ENCODE results near the gene MRPL33. TPM values are rescaled to one million over a fixed set of nuclear protein-coding genes. Genes with fewer than 3 reads are reported as not detected.
A peak's percentile ranks its signal among the peaks of the same experiment; 100 is the strongest.

The MRPL33 gene
- total and polyA plus RNA-seq, 2 donors: 135 to 147 TPM

GRCh38 chr2:27751377-27751776 lies 20.1 kb upstream of the MRPL33 start:
- no peak for DNase-seq (ENCODE audit: low read depth in 6 of 9, low spot score in 9 of 9)
- 95% methylated on average over 6 of the region's 6 CpGs for WGBS
- H3K4me1 ChIP-seq (ENCODE audit: control insufficient read depth in 2 of 2, insufficient read depth in 2 of 2, low read length in 2 of 2): peaks cover 0 to 7% of the 10 kb centered on the region in 2 donors

DNA sequence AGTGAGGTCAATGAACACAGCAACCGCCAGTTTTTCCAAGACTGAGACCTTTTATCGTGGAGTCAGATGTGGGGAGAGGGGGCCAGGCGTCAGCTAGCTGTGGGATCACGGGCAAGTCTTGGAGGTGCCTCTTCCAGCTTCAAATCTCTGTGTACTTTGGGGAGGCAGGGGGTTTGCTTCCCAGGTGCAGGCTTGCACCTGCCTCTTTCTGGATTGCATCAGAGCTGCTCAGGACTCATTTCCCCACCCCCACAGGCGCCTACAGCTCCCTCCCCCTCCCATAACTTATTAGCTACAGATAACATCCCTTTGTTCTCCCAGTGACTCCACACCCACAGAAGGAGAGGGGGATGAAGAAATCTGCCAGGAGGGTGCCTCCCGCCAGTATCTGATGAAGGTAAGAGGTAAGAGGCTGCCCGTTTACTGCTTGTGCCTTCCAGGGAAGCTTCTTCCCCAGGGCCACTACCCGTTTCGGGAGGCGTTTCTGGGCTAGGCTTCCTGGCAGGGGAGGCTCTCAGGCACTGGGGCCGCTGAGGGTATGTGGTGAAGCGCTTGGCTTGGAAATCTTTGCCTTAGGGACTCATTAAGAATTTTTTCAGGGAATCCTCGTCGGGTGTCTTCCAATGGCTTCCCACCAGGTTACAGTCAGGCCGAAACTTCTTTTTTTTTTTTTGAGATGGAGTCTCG lies 18.8 kb upstream of the MRPL33 start:
- Histone ChIP-seq H3K27ac (ENCODE audit: low read depth in 1 of 2, low read length in 1 of 2) (no peak overlapping the region), H3K9me3 (ENCODE audit: control insufficient read depth in 2 of 2, insufficient read depth in 1 of 2, low read length in 1 of 2) (peaks cover 0 to 2% of the 10 kb centered on the region in 2 donors), H3K4me3 (ENCODE audit: low read length in 2 of 2) (no peak overlapping the region), H3K27me3 (ENCODE audit: control insufficient read depth in 2 of 2, insufficient read depth in 1 of 2, low read length in 1 of 2) (no peaks in the 10 kb centered on the region), H3K4me1 (ENCODE audit: control insufficient read depth in 2 of 2, insufficient read depth in 2 of 2, low read length in 2 of 2) (peaks cover 0 to 7% of the 10 kb centered on the region in 2 donors), H3K36me3 (ENCODE audit: control insufficient read depth in 2 of 2, insufficient read depth in 2 of 2, low read length in 1 of 2) (no peaks in the 10 kb centered on the region)
- 92% methylated on average over 16 of the region's 16 CpGs for WGBS
- no peak for DNase-seq (ENCODE audit: low read depth in 6 of 9, low spot score in 9 of 9)

More at GRCh38 chr2:27751377-27751776, 20.1 kb upstream of the MRPL33 start:
- Histone ChIP-seq H3K27ac (ENCODE audit: low read depth in 1 of 2, low read length in 1 of 2) (no peak overlapping the region), H3K27me3 (ENCODE audit: control insufficient read depth in 2 of 2, insufficient read depth in 1 of 2, low read length in 1 of 2) (no peaks in the 10 kb centered on the region), H3K9me3 (ENCODE audit: control insufficient read depth in 2 of 2, insufficient read depth in 1 of 2, low read length in 1 of 2) (peaks cover 0 to 2% of the 10 kb centered on the region in 2 donors), H3K36me3 (ENCODE audit: control insufficient read depth in 2 of 2, insufficient read depth in 2 of 2, low read length in 1 of 2) (no peaks in the 10 kb centered on the region), H3K4me3 (ENCODE audit: low read length in 2 of 2) (no peak overlapping the region)

GRCh38 chr2:27754138-27754588 lies 17.4 kb upstream of the MRPL33 start:
- H3K9me3 ChIP-seq (ENCODE audit: control insufficient read depth in 2 of 2, insufficient read depth in 1 of 2, low read length in 1 of 2): no peaks in the 10 kb centered on the region
- H3K4me3 ChIP-seq (ENCODE audit: low read length in 2 of 2): no peak overlapping the region
- 39% methylated on average over 4 of the region's 4 CpGs for WGBS
- no peaks in the 10 kb centered on the region for H3K36me3 ChIP-seq (ENCODE audit: control insufficient read depth in 2 of 2, insufficient read depth in 2 of 2, low read length in 1 of 2)
- no peaks in the 10 kb centered on the region for H3K27me3 ChIP-seq (ENCODE audit: control insufficient read depth in 2 of 2, insufficient read depth in 1 of 2, low read length in 1 of 2)
- DNase-seq (ENCODE audit: low read depth in 6 of 9, low spot score in 9 of 9): peak in 3 of 9 donors; percentile 22 to 53 (median 51)
- H3K4me1 ChIP-seq (ENCODE audit: control insufficient read depth in 2 of 2, insufficient read depth in 2 of 2, low read length in 2 of 2): peaks cover 0 to 7% of the 10 kb centered on the region in 2 donors
- H3K27ac ChIP-seq (ENCODE audit: low read depth in 1 of 2, low read length in 1 of 2): no peak overlapping the region

DNA sequence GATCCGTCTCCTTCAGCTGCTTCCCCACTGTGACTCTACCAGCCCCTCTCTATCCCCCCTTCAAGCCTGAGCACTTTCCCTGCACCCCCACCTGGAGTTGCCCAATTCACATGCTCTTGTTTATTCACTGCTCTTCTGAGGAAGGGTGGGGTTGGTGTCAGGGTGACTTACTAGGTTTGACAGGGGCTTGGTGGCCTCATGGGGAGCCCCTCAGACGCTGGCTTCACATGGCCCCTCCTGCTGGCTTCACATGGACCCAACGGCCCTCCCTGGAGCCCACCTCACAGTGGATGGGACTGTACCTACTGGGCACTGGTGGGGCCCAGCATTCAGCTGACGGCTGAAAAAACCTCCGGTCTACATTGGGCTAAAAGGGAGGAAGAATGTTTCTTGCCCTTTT lies 16.7 kb upstream of the MRPL33 start:
- Histone ChIP-seq H3K36me3 (ENCODE audit: control insufficient read depth in 2 of 2, insufficient read depth in 2 of 2, low read length in 1 of 2) (no peaks in the 10 kb centered on the region), H3K9me3 (ENCODE audit: control insufficient read depth in 2 of 2, insufficient read depth in 1 of 2, low read length in 1 of 2) (no peaks in the 10 kb centered on the region), H3K4me1 (ENCODE audit: control insufficient read depth in 2 of 2, insufficient read depth in 2 of 2, low read length in 2 of 2) (peaks cover 0 to 7% of the 10 kb centered on the region in 2 donors), H3K4me3 (ENCODE audit: low read length in 2 of 2) (no peak overlapping the region), H3K27ac (ENCODE audit: low read depth in 1 of 2, low read length in 1 of 2) (no peak overlapping the region), H3K27me3 (ENCODE audit: control insufficient read depth in 2 of 2, insufficient read depth in 1 of 2, low read length in 1 of 2) (no peaks in the 10 kb centered on the region)
- 94% methylated on average over 5 of the region's 5 CpGs for WGBS
- no peak for DNase-seq (ENCODE audit: low read depth in 6 of 9, low spot score in 9 of 9)

GRCh38 chr2:27756091-27756490 lies 15.4 kb upstream of the MRPL33 start:
- Histone ChIP-seq H3K4me3 (ENCODE audit: low read length in 2 of 2) (no peak overlapping the region), H3K27me3 (ENCODE audit: control insufficient read depth in 2 of 2, insufficient read depth in 1 of 2, low read length in 1 of 2) (no peaks in the 10 kb centered on the region), H3K9me3 (ENCODE audit: control insufficient read depth in 2 of 2, insufficient read depth in 1 of 2, low read length in 1 of 2) (no peaks in the 10 kb centered on the region), H3K27ac (ENCODE audit: low read depth in 1 of 2, low read length in 1 of 2) (no peak overlapping the region), H3K4me1 (ENCODE audit: control insufficient read depth in 2 of 2, insufficient read depth in 2 of 2, low read length in 2 of 2) (peaks cover 0 to 7% of the 10 kb centered on the region in 2 donors), H3K36me3 (ENCODE audit: control insufficient read depth in 2 of 2, insufficient read depth in 2 of 2, low read length in 1 of 2) (no peaks in the 10 kb centered on the region)
- 95% methylated on average over 3 of the region's 3 CpGs for WGBS
- DNase-seq (ENCODE audit: low read depth in 6 of 9, low spot score in 9 of 9): no peak

- no peak overlapping the region for H3K27ac ChIP-seq (ENCODE audit: low read depth in 1 of 2, low read length in 1 of 2)
- peaks cover 0 to 7% of the 10 kb centered on the region in 2 donors for H3K4me1 ChIP-seq (ENCODE audit: control insufficient read depth in 2 of 2, insufficient read depth in 2 of 2, low read length in 2 of 2)
- WGBS: 89% methylated on average over 8 of the region's 8 CpGs
- no peaks in the 10 kb centered on the region for H3K36me3 ChIP-seq (ENCODE audit: control insufficient read depth in 2 of 2, insufficient read depth in 2 of 2, low read length in 1 of 2)
- DNase-seq (ENCODE audit: low read depth in 6 of 9, low spot score in 9 of 9): no peak
- H3K4me3 ChIP-seq (ENCODE audit: low read length in 2 of 2): no peak overlapping the region
- H3K27me3 ChIP-seq (ENCODE audit: control insufficient read depth in 2 of 2, insufficient read depth in 1 of 2, low read length in 1 of 2): no peaks in the 10 kb centered on the region
- no peaks in the 10 kb centered on the region for H3K9me3 ChIP-seq (ENCODE audit: control insufficient read depth in 2 of 2, insufficient read depth in 1 of 2, low read length in 1 of 2)
These were observed 14.7 kb upstream of the MRPL33 start for GRCh38 chr2:27756544-27757498.

GRCh38 chr2:27762951-27763906 lies 8.3 kb upstream of the MRPL33 start:
- no peaks in the 10 kb centered on the region for H3K9me3 ChIP-seq (ENCODE audit: control insufficient read depth in 2 of 2, insufficient read depth in 1 of 2, low read length in 1 of 2)
- H3K4me3 ChIP-seq (ENCODE audit: low read length in 2 of 2): no peak overlapping the region
- H3K36me3 ChIP-seq (ENCODE audit: control insufficient read depth in 2 of 2, insufficient read depth in 2 of 2, low read length in 1 of 2): no peaks in the 10 kb centered on the region
- peaks cover 0 to 3% of the 10 kb centered on the region in 2 donors for H3K27me3 ChIP-seq (ENCODE audit: control insufficient read depth in 2 of 2, insufficient read depth in 1 of 2, low read length in 1 of 2)
- WGBS: 95% methylated on average over 3 of the region's 3 CpGs
- DNase-seq (ENCODE audit: low read depth in 6 of 9, low spot score in 9 of 9): no peak
- no peak overlapping the region for H3K27ac ChIP-seq (ENCODE audit: low read depth in 1 of 2, low read length in 1 of 2)
- peaks cover 0 to 8% of the 10 kb centered on the region in 2 donors for H3K4me1 ChIP-seq (ENCODE audit: control insufficient read depth in 2 of 2, insufficient read depth in 2 of 2, low read length in 2 of 2)

- H3K4me3 ChIP-seq (ENCODE audit: low read length in 2 of 2): no peak overlapping the region
- no peak for DNase-seq (ENCODE audit: low read depth in 6 of 9, low spot score in 9 of 9)
- H3K9me3 ChIP-seq (ENCODE audit: control insufficient read depth in 2 of 2, insufficient read depth in 1 of 2, low read length in 1 of 2): no peaks in the 10 kb centered on the region
- H3K4me1 ChIP-seq (ENCODE audit: control insufficient read depth in 2 of 2, insufficient read depth in 2 of 2, low read length in 2 of 2): peaks cover 0 to 8% of the 10 kb centered on the region in 2 donors
- peaks cover 0 to 4% of the 10 kb centered on the region in 2 donors for H3K27me3 ChIP-seq (ENCODE audit: control insufficient read depth in 2 of 2, insufficient read depth in 1 of 2, low read length in 1 of 2)
- H3K36me3 ChIP-seq (ENCODE audit: control insufficient read depth in 2 of 2, insufficient read depth in 2 of 2, low read length in 1 of 2): no peaks in the 10 kb centered on the region
- 99% methylated on average over 7 of the region's 7 CpGs for WGBS
- no peak overlapping the region for H3K27ac ChIP-seq (ENCODE audit: low read depth in 1 of 2, low read length in 1 of 2)
These were observed 7.6 kb upstream of the MRPL33 start for GRCh38 chr2:27763907-27764267.

Data from thymus (tissue), 11 donors.